HG03469 (cell line): Measurements from ENCODE around the gene STRA8.
"Not testable (repeated sequence)": the region's sequence is repeated elsewhere in the genome, so short reads cannot be mapped to it uniquely, and the experiment has no call there.

Experiments
- ATAC-seq: cut with Tn5 transposase; IDR thresholded peaks from one replicate; pipeline ENCODE4 v1.9.1; 2021; ENCODE audit warnings: mild to moderate bottlenecking, moderate library complexity, moderate number of reproducible peaks; ENCODE audit not compliant: unreplicated experiment

Gene STRA8

DNA sequence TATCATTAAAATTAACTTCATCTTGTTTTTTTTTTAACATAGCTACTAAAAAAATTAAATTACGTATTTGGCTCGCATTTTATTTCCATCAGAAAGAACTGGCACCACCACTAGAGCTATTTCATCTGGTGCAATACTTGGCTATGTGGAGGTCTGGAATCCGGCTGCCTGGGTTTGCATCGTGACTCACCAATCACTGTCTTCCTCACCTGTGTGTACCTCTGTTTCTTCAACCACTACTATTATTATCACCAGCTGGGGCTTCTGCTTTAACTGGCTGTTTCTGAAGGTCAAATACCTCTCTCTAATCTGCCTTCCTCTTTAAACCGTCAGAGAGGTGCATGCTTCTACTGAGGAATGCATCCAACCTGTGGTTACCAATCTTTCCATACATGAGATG is 28.8 kb upstream of the STRA8 start:
- no peak for ATAC-seq

DNA sequence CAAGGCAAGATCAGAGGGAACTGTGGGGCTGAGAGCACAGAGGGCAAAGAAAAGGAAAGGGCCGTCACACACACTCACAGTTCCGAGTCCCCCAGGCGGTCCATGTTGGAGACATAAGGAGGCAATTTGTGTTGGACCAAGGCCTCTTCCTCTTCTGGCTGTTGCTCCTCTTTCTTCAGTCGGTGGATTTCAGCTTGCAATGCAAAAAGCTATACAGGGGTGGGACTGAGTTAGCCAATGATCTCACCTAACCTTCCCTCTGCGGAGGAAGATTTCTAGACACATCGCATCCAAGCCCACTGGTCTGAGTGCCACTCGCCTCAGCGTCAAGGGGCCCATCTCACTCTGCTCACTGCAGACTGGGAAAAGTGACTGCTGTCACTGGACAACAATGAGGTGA is 27.8 kb upstream of the STRA8 start:
- ATAC-seq, result no peak

DNA sequence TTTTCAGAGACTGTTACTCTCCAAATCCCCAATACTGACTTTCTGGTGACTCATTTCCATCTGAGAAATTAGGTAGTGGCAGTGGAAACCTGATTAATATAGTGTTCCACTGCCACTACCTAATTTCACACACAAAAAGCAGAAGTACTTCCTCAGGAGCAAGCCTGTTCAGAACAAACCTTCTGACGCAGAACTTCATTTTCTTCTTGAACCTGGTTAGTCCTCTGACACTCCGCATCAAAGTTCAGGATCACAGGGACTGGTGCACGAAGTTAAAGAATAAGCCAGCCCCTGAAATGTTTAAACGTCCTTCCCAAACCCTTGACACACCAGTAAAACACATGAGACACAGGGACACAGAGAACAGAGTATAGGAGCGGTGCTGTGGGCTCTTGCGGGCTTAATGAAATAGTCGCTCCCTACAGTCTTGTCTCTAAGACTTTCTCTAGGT is 26.7 kb upstream of the STRA8 start:
- ATAC-seq, result peak; percentile 33

DNA sequence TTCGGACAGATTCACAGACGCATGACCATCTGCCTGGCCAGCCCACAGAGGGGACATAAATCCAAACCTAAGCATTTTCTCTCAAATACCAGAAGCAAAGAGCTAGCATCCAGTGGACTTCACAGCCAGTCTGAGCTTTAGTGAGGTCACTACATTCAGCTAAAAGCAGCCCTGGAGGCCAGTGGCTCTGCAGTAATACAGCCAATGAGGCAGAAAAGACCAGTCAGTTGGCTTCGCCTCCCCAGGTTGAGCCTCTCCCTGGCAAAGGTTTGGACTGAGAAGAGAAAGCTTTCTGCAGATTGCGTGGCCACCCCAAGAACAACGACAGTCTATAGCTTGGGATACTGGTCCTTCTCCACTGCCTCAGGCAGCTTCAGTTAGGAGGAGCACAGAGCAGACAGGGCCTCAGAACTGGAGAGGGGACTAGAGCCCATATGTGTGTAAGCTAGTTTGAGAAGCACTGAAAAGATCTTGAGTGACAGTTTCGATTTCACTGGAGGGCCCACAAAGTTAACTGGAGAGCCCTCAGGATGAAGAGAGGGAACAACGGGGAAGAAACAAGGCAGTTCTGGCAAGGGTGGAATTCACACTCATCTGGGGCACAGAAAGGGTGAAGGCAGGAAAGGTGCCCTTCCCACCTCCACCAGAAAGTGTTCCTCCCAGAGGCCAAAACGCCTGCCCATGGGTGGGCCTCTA is 26.1 kb upstream of the STRA8 start:
- ATAC-seq, result no peak

DNA sequence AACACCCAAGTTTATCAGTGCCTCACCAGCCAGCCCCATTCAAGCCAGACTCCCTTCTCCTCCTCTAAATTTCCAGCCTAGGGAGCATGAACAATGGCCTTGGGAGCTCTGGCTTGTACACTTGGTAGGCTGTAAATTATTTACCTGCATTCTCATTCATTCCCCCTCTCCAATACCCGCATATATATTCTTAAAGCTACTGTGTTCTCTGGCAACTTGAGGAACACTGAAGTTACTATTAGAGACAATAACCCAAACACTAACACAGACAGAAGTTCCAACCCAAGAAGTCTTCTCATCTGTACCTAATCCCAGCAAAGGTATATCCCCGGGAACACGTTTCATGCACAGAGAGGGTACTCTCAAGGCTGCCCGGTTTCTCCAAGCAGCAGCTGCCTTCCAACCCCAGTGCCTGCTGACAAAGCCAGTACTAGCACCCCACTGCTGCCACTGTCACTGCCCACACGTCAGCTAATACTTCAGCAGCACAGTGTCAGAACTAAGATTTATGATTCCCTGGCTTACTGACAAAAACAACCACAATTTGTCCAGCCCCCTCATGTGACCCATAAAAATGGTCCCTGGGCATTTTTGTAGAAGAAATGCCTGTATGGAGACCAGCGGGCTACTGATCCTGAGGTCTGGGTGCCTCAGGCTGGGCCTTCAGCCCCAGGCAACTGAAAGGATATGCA is 25.4 kb upstream of the STRA8 start:
- no peak for ATAC-seq

GRCh38 chr7:135209225-135209834 is 24.3 kb upstream of the STRA8 start:
- ATAC-seq, result no peak

DNA sequence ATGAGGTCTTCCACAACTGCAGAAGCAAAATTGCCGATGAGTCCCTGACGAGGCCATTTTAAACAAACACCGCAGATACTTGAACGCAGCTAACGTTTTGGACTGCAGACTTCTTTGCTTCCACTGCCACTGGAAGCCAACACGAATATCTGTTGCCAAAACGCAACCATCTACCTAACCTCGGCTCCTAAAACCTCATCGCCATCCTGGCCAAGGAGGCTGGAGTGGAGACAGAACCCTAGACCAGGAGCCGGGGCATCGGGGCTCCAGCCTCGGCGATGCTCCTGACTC is 22.8 kb upstream of the STRA8 start:
- peak; percentile 1 for ATAC-seq

GRCh38 chr7:135211179-135211945 is 22.3 kb upstream of the STRA8 start, which contains the start of gene WDR91:
Gene WDR91, minus strand, starts transcription at chr7:135211526. Its CDS starts 24 bp downstream, at chr7:135211502.
- peak; percentile 63 for ATAC-seq

DNA sequence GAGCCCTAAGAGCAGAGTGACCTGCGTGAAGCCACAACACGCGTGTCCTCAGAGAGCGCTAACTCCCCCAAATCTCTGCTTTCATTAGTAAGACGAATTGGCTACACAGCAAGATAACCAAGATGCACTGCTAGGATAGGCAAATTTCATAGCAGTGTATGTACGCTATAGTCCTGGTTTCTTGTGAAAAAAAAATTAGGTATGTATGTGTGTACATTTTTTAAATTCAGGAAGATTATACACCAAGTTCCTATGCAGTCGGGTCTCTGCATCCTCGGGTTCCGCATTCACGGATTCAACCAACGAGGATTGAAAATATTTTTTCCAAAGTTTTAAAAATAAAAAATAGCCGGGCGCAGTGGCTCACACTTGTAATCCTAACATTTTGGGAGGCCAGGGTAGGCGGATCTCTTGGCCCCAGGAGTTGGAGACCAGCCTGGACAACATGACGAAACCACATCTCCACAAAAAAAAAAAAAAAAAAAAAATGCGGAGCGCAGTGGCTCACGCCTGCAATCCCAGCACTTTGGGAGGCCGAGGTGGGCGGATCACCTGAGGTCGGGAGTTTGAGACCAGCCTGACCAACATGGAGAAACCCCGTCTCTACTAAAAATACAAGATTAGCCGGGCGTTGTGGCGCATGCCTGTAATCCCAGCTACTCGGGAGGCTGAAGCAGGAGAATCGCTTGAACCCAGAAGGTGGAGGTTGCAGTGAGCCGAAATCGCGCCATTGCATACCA is 21.5 kb upstream of the STRA8 start:
- ATAC-seq, result not testable (repeated sequence)

DNA sequence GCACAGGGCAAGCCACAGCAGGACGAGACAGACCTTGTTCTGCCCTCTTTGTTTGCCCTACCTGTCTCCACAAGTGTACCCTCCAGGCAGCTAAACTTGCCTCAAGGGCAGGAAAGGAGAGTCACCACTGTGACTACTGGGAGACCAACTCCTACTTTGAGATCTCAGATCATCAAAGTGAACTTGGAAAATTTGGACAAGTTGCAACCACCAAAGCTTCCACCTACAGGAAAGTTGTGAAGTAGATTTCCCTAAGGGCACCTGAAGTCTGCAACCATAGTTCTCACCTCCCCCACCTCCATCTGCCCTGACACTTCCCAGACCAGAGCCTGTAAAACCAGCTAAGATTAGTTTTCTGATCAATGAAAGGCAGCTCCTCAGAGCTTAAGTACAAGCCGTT is 19.8 kb upstream of the STRA8 start:
- no peak for ATAC-seq

DNA sequence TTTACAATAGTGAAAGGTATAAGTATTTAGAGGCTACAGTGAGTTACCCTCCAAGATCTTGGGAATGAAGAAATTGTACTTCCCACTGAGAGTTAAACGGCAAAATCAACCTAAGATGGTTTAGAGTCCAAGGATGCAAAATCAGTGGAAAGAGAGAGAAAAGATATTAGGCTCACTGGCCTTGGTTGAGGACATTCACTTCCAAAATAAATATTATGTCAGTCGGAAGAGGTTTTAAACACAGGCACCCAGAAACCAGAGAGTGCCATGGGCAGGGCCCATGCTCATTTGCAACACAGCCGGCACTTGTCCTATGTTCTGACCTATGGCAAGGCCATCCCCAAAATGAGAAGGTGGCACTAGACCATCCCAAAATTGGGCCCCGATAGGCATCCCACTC is 18.5 kb upstream of the STRA8 start:
- ATAC-seq, result no peak

DNA sequence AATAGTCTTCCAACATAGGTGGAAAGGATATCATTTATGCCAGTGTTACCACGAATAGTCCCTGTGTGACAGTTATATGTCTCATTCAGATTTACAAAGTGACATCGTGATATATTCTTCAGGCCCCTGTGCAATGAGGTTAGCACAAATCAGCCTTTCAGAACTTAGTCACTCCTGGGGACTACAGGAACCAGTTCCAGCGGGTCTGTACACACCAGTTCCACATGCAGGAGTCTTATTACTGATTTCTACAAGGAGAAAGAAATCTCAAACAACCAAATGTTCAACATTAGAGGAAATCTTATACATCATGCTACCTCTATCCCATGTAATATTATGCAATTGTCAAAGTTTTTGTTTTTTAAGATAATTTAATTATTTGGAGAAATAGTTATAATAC is 17.9 kb upstream of the STRA8 start:
- ATAC-seq, result no peak

- no peak for ATAC-seq
These were observed 15.8 kb upstream of the STRA8 start for GRCh38 chr7:135217645-135218509.

GRCh38 chr7:135224027-135224426 is 9.6 kb upstream of the STRA8 start:
- ATAC-seq, result no peak

- no peak for ATAC-seq
These were observed 2.0 kb upstream of the STRA8 start for GRCh38 chr7:135231686-135232085.

- ATAC-seq, result no peak
These were observed 1.6 kb upstream of the STRA8 start for GRCh38 chr7:135232087-135232486.

GRCh38 chr7:135232720-135233119 is 918 bp upstream of the STRA8 start:
- no peak for ATAC-seq

- ATAC-seq, result not testable (repeated sequence)
These were observed 457 bp downstream of the STRA8 start for GRCh38 chr7:135234095-135234494.

GRCh38 chr7:135234727-135235126 is 1.1 kb downstream of the STRA8 start:
- ATAC-seq, result no peak

DNA sequence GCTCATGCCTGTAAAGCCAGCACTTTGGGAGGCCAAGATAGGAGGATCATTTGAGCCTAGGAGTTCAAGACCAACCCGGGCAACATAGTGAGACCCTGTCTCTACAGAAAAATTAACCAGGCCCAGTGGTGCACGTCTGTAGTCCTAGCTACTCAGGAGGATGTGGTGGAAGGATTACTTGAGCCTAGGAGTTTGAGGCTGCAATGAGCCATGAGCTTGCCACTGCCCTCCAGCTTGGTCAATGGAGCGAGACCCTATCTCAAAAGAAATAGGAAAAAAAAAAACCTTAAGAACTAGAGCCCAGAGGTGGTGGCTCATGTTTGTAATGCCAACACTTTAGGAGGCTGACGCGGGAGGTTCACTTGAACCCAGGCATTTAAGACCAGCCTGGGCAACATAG is 2.2 kb downstream of the STRA8 start:
- ATAC-seq, result no peak
